Activated CD4-positive, alpha-beta T cell treated with anti-CD3 and anti-CD28 coated beads, Interleukin-2, Interleukin-6, amounts not matched to agents 100 ng/mL and 50 ng/mL, durations not matched to agents 16 hours and 8 hours (primary cell): ENCODE results near the gene GOLT1A.

Experiments used
- DNase-seq: peaks from one replicate; pipeline ENCODE4 v3.0.0-alpha.2; 2020

Gene GOLT1A

DNA sequence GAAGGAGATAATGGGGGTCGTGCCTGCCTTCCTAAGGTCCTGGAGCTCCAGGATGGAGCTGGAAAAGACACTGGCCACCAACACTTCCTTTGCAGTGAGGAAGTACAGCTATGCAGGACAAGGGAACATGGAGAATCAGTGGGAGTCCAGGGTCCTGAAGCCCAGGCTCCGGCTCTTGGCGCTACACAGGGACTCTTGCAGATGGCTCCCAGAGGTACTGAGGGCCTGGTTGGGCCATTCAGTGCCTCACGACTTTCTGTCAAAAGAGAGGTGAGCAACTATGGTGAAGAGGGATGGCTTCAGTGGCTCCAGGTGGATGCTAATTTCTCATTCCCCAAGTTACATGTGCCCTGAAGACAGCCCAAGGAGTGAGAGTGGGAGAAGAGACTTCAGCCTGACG lies 60.1 kb downstream of the GOLT1A start:
- DNase-seq, result no peak

DNA sequence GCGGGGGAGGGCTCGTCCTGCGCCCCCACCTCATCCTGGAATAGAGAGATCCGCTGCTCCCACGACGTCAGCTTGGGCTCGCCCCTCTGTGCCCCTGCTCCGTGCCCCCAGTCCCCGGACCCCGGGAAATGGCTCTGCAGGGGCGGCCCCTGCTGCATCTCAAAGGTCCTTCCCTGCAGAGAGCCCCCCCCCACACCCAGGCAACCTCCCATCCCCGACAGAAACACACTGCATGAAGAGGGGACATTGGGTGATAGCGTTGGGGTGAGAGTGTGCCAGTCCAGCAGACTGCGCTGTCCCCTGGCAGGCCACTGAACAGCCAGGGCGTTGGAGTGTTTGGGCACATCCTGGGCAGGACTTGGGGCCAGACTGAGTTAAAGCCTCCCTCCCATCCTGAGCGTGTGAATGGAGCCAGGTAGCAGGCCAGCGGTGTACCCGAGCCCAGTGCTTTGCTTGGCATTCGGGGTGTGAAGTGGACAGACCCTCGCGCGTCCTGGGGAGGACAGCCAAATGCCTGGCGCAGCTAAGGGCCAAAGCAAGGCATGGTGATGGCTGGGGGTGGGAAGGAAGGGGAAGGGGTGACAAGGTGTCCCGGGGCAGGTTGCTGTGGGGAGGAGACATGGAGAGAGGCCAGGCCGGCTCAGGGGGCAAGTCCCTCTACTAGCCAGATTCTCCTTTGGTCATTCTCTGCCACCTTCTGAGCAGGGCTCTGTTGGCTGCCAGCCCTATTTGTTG lies 61.3 kb downstream of the GOLT1A start:
- no peak for DNase-seq

GRCh38 chr1:204151552-204152309 lies 62.1 kb downstream of the GOLT1A start, which contains the start of gene ETNK2:
Gene ETNK2 (minus strand): TSS chr1:204152044. CDS start chr1:204151852, 192 bp downstream.
- no peak for DNase-seq

GRCh38 chr1:204150702-204151551 lies 62.9 kb downstream of the GOLT1A start:
- DNase-seq, result no peak

DNA sequence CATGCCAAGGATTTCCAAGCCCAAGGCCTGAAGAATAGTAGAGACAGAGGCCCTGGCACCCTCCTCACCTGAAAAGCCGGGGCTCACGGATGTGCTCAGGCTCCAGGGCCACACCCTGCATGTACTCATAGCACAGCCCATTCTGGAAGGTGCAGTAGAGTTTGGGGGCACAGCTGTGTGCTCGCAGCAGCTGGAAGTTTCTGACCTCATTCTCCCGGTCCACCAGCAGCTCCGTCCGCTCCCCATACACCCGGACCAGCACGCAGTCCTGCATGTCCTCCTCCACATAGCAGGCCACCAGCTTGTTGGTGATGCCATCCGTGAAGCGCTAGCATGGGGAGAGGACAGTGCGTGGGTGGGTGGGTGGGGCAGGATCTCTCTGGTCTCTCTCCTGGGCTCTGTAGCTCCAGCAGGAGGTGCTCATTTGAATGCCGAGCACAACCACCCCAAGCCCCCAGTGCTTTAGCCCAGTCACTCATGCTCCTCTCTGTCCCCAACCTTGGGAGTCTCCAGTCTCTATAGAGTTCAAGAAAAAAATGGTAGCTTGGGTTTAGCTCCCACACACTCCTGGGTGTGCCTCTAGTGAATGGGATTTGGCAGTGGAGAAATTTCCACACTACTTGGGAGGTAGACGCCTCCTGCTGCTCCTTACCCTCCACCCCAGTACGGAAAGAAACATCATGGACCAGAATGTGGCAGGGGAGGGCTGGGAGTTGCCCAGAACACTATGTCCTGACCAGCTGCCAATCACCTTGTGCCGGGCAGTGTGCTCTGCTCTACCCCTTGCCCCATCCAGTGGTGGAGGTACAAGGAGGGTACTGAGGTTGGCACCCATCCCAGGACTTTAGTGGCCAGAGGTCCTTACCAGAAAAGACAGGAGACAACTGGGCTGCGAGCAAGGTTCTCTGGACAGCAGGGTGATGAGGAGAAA lies 63.9 kb downstream of the GOLT1A start:
- no peak for DNase-seq

- DNase-seq, result no peak
Observed at GRCh38 chr1:204149107-204149506, 64.7 kb downstream of the GOLT1A start.
